GM13977 (cell line): ENCODE measurements around the gene SH3TC1.

ENCODE experiments used
- DNase-seq: peaks from one replicate; pipeline ENCODE4 v3.0.0; 2012; ENCODE audit warnings: low spot score
- CTCF ChIP-seq: IDR thresholded peaks from 2 replicates; pipeline ENCODE4 v1.5.1; 2012; ENCODE audit warnings: mild to moderate bottlenecking, control low read depth; ENCODE audit not compliant: insufficient read depth; ENCODE audit errors: extremely low read depth, missing control alignments
- in situ Hi-C: fragments of 300-500 bp; cut with MboI; formaldehyde crosslinking; loops from one replicate; pipeline ENCODE4 v1.12.0; 2022; ENCODE audit warnings: low sequenced_read_pairs, low pct_unique_long_range_greater_than_20kb, mixed read lengths, inconsistent platforms; ENCODE audit not compliant: unreplicated experiment

The SH3TC1 gene

DNA sequence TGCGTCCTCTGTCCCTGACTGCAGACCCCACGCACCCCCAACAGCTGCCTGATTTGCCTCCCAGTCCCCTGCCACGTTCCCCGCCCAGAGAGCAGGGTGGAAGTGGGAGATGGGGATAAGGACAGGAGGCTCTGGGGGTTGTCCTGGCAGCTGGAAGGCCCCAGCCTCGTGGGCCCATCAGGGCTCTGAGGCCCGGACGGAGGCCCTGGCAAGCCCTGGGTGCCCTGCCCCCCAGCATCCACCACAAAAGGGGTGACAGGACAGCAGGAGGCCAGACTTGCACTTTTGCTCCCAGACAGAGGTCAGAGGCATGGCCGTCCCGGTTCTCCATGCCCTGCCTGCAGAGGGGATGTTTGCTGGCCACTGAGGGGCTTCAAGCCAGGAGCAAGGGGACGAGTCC, 4.7 kb downstream of the SH3TC1 start:
- in situ Hi-C loops: no loop called here
- DNase-seq: no peak
- no peak for TF ChIP-seq CTCF

DNA sequence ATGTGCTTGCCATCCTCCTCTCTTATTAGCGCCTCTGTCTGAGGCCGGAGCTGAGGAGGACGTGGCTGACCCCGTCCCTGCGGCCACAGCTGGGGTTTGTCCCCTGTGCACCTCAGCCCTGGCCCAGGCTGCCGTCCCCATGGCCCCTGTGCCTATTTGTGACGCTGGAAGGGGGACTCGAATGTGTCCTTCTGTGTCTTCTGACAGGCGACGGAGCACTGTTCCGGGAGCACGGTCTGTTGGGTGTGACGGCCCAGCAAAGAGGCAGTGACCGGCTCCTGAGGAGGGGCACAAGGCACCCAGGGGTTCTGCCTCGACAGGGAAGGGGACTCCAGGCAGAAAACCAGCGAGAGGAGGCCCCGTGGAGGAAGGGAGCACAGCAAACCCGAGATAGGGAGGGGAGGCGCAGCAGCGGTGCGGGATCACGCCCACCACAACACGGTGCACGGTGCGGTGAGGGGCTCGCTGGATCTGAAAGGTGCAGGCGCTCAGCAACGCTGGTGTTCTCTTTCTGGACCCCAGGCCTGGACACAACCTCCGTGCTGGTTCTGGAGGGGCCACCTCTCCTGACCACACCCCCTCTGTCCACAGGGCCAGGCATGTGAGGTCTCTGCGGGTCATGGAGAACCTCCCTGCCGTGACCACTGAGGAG, 5.6 kb downstream of the SH3TC1 start:
- no peak for TF ChIP-seq CTCF

DNA sequence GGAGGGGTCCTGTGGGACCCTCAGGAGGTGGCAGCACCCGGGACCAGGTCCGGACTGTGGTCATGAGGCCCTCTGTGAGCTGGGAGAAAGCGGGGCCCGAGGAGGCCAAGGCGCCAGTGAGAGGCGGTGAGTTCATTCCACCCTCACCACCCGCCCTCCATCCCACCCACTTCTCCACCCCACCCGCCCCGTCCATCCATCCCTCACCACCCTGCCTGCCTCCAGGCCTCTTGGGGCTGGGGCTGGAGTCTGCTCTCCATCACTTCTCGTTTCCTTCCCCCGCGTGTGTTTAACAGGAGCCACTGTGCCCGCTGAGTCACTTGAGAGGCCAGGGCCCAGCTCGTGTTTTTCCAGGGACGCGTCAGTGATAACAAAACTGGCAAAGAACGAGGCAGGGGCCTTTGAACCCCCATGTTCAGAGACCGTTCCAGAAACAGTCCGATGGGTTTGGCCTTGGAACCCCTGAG, 6.2 kb downstream of the SH3TC1 start:
- in situ Hi-C loops: no loop called here
- no peak for DNase-seq
- no peak for TF ChIP-seq CTCF

More for the DNA sequence above, 5.6 kb downstream of the SH3TC1 start:
- in situ Hi-C loops: no loop called here
- DNase-seq: no peak

- TF ChIP-seq CTCF: no peak
- DNase-seq: no peak
- in situ Hi-C loops: no loop called here
Measured at GRCh38 chr4:8205749-8206611, 6.9 kb downstream of the SH3TC1 start.

- DNase-seq: no peak
- in situ Hi-C loops: no loop called here
- TF ChIP-seq CTCF: no peak
Measured at GRCh38 chr4:8207314-8207713, 8.2 kb downstream of the SH3TC1 start.

DNA sequence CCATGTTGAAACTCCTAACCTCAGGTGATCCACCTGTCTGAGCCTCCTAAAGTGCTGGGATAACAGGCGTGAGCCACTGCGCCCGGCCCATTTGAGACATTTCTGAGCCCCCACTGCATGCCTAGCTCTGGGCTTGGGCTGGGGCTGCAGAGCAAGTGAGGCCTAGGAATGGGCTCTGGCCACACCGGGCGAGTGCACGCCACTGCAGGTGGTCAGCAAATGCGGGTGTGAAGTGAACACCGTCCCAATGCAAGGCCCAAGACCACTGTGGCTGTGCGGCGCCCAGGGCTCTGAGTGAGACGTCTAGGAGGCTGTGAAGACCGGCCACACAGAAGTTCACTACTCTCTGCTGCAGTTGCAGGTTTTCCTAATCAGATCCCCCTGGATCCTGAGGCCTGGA, 9.5 kb downstream of the SH3TC1 start:
- no peak for DNase-seq
- no peak for TF ChIP-seq CTCF
- in situ Hi-C loops: no loop called here
